ENCODE results near the gene KRT77.
"Not testable (repeated sequence)": the region's sequence is repeated elsewhere in the genome, so short reads cannot be mapped to it uniquely, and the experiment has no call there.

KRT77 gene

GRCh38 chr12:52682938-52683574, 20.3 kb downstream of the KRT77 start:
- no peak for DNase-seq (ENCODE audit: low read depth, low spot score)
- no peak overlapping the region for H3K4me3 ChIP-seq (ENCODE audit: low read length)

DNA sequence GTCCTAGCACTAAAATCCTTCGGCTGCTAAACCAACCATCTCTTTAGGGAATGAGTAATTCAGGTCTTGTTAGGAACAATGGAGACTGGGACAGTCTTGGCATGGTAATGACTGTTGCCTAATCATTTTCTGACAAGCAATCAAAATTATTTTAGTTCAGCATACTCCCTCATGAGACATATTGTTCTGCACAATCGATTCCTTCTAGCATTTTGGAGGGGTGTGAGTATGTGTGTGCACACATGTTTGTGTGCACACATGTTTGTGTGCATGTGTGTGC, 21.0 kb downstream of the KRT77 start:
- no peak for DNase-seq (ENCODE audit: low read depth, low spot score)
- no peak overlapping the region for H3K4me3 ChIP-seq (ENCODE audit: low read length)

DNA sequence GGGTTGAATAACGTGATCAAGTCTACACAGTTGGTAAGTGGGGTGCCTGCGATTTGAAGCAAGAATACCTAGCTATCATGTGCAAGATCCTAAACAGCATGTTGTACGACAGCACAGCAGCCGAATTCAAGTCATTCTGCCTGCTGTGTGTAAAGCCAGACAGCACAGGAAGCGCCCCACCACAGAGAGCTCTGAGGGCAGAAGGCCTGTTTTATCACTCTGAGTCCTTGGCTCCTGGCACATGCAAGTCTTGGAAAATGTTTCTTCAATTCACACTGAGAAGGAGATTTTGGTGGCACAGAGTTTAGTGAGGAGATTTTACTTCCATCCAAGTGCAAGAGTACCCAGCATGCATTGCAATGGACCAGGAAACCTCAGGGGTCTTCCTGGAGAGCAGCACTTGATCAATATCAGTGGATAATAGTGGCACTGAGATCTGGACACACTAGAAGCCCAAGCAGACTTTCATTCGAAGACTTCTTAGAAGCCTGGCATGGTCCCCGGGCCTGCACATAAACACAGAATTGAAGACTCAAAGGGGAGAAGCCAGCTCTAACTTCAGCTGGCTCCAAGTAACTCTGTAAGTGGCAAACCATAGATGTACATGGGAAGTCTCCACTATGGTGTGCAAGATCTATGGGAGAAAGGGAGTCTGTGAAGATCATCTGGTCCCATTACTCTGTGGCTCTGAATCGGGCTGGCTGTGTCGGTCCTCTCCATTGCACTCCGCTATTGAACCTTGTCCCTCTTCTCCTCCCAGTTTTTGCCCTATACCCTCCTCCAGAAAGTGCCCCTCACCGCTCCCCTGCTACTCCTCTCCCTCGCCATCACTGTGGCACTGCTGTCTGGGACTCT, 21.6 kb downstream of the KRT77 start:
- no peak overlapping the region; the same call in 1 of the 2 replicates for H3K4me3 ChIP-seq (ENCODE audit: low read length)
- DNase-seq (ENCODE audit: low read depth, low spot score) = peak; percentile 88

DNA sequence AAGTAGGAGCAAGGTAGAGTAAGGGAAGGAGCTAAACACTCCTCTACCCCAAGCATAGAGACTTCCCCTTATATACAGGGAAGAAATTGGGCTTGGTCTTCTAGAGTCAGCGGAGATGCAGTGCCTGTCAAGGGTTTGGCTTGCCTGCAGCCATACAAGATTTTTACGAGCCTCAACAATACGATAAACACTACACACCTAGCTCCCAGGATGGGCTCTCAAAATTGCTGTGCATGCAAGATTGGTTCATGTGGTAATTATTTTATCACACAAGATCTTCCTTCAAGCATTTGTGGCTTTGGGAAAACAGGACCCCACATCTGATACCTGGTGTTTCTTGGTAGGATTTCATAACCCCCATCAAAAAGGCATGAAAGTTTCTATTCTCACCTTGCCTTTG, 23.0 kb downstream of the KRT77 start, which contains the start of gene KRT1:
Gene KRT1, minus strand, starts transcription at position 45 of the 400 bp plus-strand sequence. CDS start 59 bp downstream, outside the sequence.
- H3K4me3 ChIP-seq (ENCODE audit: low read length) = no peak within 1 kb of the TSS
- DNase-seq (ENCODE audit: low read depth, low spot score) = no peak

DNA sequence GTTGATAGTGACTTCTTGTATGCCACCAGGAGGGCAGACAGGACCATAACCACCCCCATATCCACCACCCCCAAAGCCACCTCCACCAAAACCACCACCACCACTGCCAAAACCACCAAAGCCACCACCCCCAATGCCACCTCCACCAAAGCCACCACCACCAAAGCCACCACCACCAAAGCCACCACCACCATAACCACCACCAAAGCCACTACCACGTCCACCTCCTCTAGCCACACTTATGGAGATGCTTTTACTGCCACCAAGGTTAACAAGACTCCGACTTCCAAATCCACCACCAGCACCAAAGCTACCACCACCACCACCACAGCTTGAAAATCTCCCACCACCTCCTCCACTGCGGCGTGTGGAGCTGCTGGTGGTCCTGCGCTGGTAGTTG, 23.4 kb downstream of the KRT77 start:
- no peak for DNase-seq (ENCODE audit: low read depth, low spot score)
- no peak overlapping the region for H3K4me3 ChIP-seq (ENCODE audit: low read length)

DNA sequence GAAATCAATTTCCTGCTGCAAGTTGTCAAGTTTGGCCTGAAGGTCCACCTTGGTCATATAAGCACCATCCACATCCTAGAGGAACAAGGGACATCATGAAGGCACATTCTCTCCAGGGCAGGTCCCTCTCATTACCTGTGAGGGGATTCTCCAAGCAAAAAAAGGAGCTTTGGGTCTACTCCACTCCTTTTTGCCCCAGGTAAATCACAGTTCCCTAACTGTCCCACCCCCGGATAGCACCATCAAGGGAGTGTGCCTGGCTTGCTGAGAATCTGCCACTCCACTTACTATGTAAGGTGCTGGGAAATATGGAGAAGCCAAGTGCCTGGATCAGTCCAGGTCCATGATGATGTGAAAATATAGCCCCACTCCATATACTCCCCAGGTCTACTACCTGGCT, 25.7 kb downstream of the KRT77 start:
- no peak for DNase-seq (ENCODE audit: low read depth, low spot score)
- H3K4me3 ChIP-seq (ENCODE audit: low read length) = no peak overlapping the region

DNA sequence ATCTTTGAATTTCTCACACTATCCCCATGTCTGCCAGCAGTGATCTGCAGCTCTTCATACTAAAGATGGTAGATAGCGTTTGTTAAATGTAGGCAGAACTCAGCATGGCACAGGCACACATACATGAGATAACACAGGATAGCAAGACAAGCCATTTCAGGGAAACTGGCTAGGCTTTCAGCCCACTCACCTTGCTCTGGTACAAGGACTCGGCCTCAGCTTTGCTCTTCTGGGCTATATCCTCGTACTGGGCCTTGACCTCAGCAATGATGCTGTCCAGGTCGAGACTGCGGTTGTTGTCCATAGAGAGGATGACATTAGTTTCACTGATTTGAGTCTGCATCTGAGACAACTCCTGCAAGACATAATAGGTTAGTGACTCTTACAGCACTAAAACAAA, 26.2 kb downstream of the KRT77 start:
- H3K4me3 ChIP-seq (ENCODE audit: low read length) = no peak overlapping the region
- DNase-seq (ENCODE audit: low read depth, low spot score) = no peak

- no peak for DNase-seq (ENCODE audit: low read depth, low spot score)
- H3K4me3 ChIP-seq (ENCODE audit: low read length) = no peak overlapping the region
Observed at GRCh38 chr12:52676163-52676562, 27.2 kb downstream of the KRT77 start.

DNA sequence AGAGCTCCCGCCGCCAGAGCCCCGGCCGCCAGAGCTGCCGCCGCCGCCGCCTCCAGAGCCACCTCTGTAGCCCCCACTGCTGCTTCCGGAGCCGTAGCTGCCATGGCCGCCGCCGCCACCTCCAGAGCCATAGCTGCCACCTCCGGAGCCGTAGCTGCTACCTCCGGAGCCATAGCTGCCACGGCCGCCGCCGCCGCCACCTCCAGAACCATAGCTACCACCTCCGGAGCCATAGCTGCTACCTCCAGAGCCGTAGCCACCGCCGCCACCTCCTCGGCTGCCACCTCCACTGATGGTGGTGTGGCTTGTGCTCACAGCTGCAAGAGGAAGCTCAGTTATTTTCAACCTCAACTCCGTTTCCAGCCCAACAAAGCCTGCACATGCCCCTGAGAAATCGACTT, 28.0 kb downstream of the KRT77 start:
- H3K4me3 ChIP-seq (ENCODE audit: low read length) = peak overlapping the region; percentile 60
- DNase-seq (ENCODE audit: low read depth, low spot score) = peak; percentile 75

GRCh38 chr12:52674433-52674775, 28.9 kb downstream of the KRT77 start:
- H3K4me3 ChIP-seq (ENCODE audit: low read length) = peak overlapping the region; percentile 60

GRCh38 chr12:52673713-52674432, 29.5 kb downstream of the KRT77 start:
- DNase-seq (ENCODE audit: low read depth, low spot score) = no peak
- no peak overlapping the region for H3K4me3 ChIP-seq (ENCODE audit: low read length)

More at GRCh38 chr12:52674433-52674775, 28.9 kb downstream of the KRT77 start:
- DNase-seq (ENCODE audit: low read depth, low spot score) = no peak

DNA sequence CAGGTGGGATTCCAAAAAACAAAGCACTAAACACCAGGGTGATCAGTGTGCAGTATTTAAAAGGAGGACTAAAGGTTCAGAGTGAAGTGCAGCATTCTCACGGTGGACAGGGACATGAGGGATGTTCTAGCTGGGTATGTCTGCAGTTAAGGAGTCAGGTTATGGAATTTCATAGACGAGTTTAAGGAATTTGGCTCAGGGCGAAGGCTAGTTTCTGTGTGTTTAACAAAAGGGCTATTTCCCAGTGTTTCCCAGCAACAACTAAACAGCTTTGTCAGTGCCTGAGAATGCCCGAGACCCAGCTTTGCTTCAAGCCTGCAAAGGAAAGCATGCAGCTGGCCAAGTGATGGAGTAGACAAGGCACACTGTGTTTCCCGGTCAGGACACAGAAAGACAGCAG, 30.1 kb downstream of the KRT77 start:
- H3K4me3 ChIP-seq (ENCODE audit: low read length) = no peak overlapping the region
- no peak for DNase-seq (ENCODE audit: low read depth, low spot score)

DNA sequence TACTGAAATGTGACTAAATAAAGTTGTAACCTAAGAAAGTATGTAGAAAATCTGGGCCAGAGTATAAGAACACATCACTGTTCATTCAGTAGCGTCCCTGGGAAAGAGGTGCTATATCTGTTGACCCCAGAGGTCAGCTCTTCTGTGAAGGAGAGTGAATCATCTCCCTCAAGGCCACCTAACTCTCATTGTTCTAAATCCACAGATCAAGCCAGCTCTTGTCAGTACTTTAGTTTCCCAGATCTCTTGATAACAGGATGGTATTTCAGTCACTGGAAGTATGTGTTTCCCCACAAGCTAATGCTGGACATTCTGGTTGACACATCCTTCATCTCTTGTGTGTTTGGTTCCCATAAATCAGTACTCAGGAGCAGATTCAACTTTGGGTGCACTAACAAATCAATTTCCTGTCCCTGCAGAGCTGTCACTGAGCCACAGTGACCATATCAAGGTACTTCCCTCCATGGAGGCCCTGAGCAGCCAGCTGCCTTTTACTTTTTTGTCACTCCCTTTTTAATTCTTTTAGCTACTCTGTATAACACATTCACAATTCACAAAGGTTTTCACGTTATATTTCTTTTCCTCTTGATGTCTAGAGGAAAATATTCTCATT, 30.9 kb downstream of the KRT77 start:
- H3K4me3 ChIP-seq (ENCODE audit: low read length) = no peak overlapping the region
- DNase-seq (ENCODE audit: low read depth, low spot score) = no peak

GRCh38 chr12:52670961-52671360, 32.4 kb downstream of the KRT77 start:
- H3K4me3 ChIP-seq (ENCODE audit: low read length) = no peak overlapping the region
- DNase-seq (ENCODE audit: low read depth, low spot score) = no peak

DNA sequence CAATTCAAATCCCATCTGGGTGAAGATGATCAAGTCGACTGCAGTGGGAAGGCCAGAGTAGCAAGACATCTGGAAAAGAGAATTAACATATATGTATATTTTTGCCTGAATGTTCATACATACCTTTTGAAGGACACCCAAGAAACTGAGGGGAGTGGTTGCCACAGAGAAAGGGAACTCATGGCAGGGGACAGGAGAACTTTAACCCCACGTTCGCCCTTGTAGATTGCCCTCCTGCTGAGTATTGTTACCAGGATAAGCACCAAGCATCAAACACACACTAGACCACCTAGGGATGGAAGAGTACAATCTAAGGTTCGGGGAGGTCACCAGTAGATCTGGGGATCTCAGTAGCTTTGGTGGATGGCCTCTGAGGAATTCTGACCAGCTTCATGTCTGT, 32.8 kb downstream of the KRT77 start:
- DNase-seq (ENCODE audit: low read depth, low spot score) = no peak
- no peak overlapping the region for H3K4me3 ChIP-seq (ENCODE audit: low read length)

GRCh38 chr12:52669941-52670340, 33.4 kb downstream of the KRT77 start:
- not testable (repeated sequence) for H3K4me3 ChIP-seq (ENCODE audit: low read length); DNase-seq (ENCODE audit: low read depth, low spot score)

- DNase-seq (ENCODE audit: low read depth, low spot score) = no peak
- H3K4me3 ChIP-seq (ENCODE audit: low read length) = no peak overlapping the region
Observed at GRCh38 chr12:52669426-52669825, 33.9 kb downstream of the KRT77 start.

- DNase-seq (ENCODE audit: low read depth, low spot score) = no peak
- H3K4me3 ChIP-seq (ENCODE audit: low read length) = no peak overlapping the region
Observed at GRCh38 chr12:52667931-52668330, 35.4 kb downstream of the KRT77 start.

DNA sequence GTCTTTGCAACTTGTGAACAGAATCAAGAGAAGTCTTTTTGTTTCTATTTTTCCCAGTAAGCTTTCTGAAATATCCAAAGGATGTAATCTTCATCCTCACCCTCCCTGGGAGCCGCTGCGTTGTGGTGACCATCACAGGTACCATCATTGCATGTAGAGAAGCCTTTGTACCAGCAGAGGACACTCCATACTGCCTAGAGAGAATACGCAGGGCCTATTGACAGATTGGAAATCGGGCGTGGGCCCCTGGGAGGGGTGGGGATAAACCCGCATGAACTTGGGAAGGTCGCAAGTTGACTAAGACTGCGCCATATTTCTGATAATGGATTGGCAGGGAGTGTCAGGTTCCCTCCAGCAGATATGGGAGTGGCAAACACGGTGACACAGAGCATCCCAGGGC, 35.8 kb downstream of the KRT77 start:
- no peak overlapping the region for H3K4me3 ChIP-seq (ENCODE audit: low read length)
- no peak for DNase-seq (ENCODE audit: low read depth, low spot score)

GRCh38 chr12:52666471-52666870, 36.9 kb downstream of the KRT77 start:
- DNase-seq (ENCODE audit: low read depth, low spot score) = no peak
- H3K4me3 ChIP-seq (ENCODE audit: low read length) = no peak overlapping the region
